B cell (primary cell): ENCODE data around the gene CLCA4. TPM values are rescaled to one million over a fixed set of nuclear protein-coding genes. Genes with fewer than 3 reads are reported as not detected.

ENCODE experiments used
- ATAC-seq: fragments of 200-7000 bp; cut with Tn5 transposase; one replicate; pipeline ENCODE4 v1.10.0; 2021; ENCODE audit warnings: low read depth, mild to moderate bottlenecking, moderate number of reproducible peaks, moderate library complexity
- CTCF ChIA-PET: fragments of 350-600 bp; sonication (Branson Sonifier 250); formaldehyde crosslinking; loops from one replicate; lab custom pipeline; 2021; ENCODE audit warnings: antibody characterized with exemption, inconsistent platforms; lab: Charles Lee
- POLR2A ChIA-PET: fragments of 350-600 bp; sonication (Branson Sonifier 250); formaldehyde crosslinking; loops from one replicate; lab custom pipeline; 2021; ENCODE audit warnings: antibody characterized with exemption; lab: Charles Lee
- DNase-seq: peaks from one replicate; pipeline ENCODE4 v3.0.0; 2013
- H2AFZ ChIP-seq: 2 replicates; pipeline ENCODE4 v1.6.1; 2012; ENCODE audit warnings: mild to moderate bottlenecking, low read depth, low read length; ENCODE audit not compliant: insufficient read depth, poor library complexity, severe bottlenecking
- H3K27ac ChIP-seq, 2 donors: 1 replicate in 1 of 2; 2 replicates in 1 of 2; pipeline ENCODE4 v1.5.1; 2012 to 2013; ENCODE audit warnings: low read length in 2 of 2, mild to moderate bottlenecking in 2 of 2, moderate library complexity in 1 of 2
- H3K27me3 ChIP-seq, 4 experiments: fragments of 200-600 bp in 1 of 4; sonication (generic) in 1 of 4; replicated peaks in 1 of 4; 1 replicate in 2 of 4; 2 replicates in 2 of 4; pipeline versions ENCODE4 v1.6.1 to v1.7.0; 2013 to 2016; ENCODE audit warnings: low read length in 3 of 4, mild to moderate bottlenecking in 2 of 4, mixed read lengths in 1 of 4, moderate library complexity in 1 of 4; ENCODE audit not compliant: insufficient read depth in 4 of 4, control insufficient read depth in 3 of 4; ENCODE audit errors: control extremely low read depth in 1 of 4
- H3K36me3 ChIP-seq, 2 experiments: replicated peaks in 1 of 2; 1 replicate in 1 of 2; 2 replicates in 1 of 2; pipeline versions ENCODE4 v1.6.1 to v1.7.1; 2013; ENCODE audit warnings: low read length in 1 of 2; ENCODE audit not compliant: insufficient read depth in 2 of 2, control insufficient read depth in 1 of 2; ENCODE audit errors: control extremely low read depth in 1 of 2, extremely low read depth in 1 of 2
- H3K4me1 ChIP-seq, 2 donors: fragments of 200-600 bp in 1 of 2; sonication (generic) in 1 of 2; 1 replicate in 1 of 2; 2 replicates in 1 of 2; pipeline versions ENCODE4 v1.5.1 to v1.6.1; 2013 to 2017; ENCODE audit warnings: low read length in 2 of 2; ENCODE audit not compliant: control insufficient read depth in 2 of 2, insufficient read depth in 2 of 2
- H3K4me2 ChIP-seq: replicated peaks from 2 replicates; pipeline ENCODE3; 2012; ENCODE audit warnings: mild to moderate bottlenecking, low read depth, low read length; ENCODE audit not compliant: poor library complexity, severe bottlenecking
- H3K4me3 ChIP-seq, 5 experiments: fragments of 200-600 bp in 1 of 5; sonication (generic) in 1 of 5; 1 replicate in 3 of 5; 2 replicates in 2 of 5; pipeline versions ENCODE4 v1.5.1 to v1.7.0; 2011 to 2016; ENCODE audit warnings: low read length in 4 of 5, mild to moderate bottlenecking in 4 of 5, low read depth in 2 of 5, control low read depth in 1 of 5, moderate library complexity in 1 of 5; ENCODE audit not compliant: insufficient read depth in 1 of 5; ENCODE audit errors: control extremely low read depth in 1 of 5, extremely low read depth in 1 of 5
- H3K79me2 ChIP-seq: fragments of 200-600 bp; sonication (generic); one replicate; pipeline ENCODE4 v1.6.0; 2016; ENCODE audit warnings: low read length; ENCODE audit not compliant: control insufficient read depth, insufficient read depth
- H3K9ac ChIP-seq: fragments of 200-600 bp; sonication (generic); 2 replicates; pipeline ENCODE4 v1.6.1; 2017; ENCODE audit warnings: mild to moderate bottlenecking, low read length, moderate library complexity
- H3K9me3 ChIP-seq, 3 donors: one replicate each; pipeline versions ENCODE4 v1.6.1 to v1.7.1; 2013; ENCODE audit warnings: low read length in 2 of 3; ENCODE audit not compliant: control insufficient read depth in 2 of 3, insufficient read depth in 1 of 3; ENCODE audit errors: control extremely low read depth in 1 of 3
- H4K20me1 ChIP-seq: 2 replicates; pipeline ENCODE4 v1.6.0; 2012; ENCODE audit warnings: mild to moderate bottlenecking, low read length; ENCODE audit not compliant: insufficient read depth, control insufficient read depth, poor library complexity, severe bottlenecking
- H3K27ac Mint-ChIP-seq: one replicate; pipeline ENCODE4 v1.8.0; 2021; ENCODE audit warnings: mixed read lengths
- H3K27me3 Mint-ChIP-seq: one replicate; pipeline ENCODE4 v1.8.0; 2021; ENCODE audit warnings: mixed read lengths
- H3K4me1 Mint-ChIP-seq: one replicate; pipeline ENCODE4 v1.8.0; 2021; ENCODE audit warnings: mixed read lengths
- H3K4me3 Mint-ChIP-seq: one replicate; pipeline ENCODE4 v1.8.0; 2021; ENCODE audit warnings: mixed read lengths
- H3K9me3 Mint-ChIP-seq: one replicate; pipeline ENCODE4 v1.8.0; 2022; ENCODE audit warnings: mixed read lengths; ENCODE audit not compliant: insufficient read depth
- EZH2 ChIP-seq: IDR thresholded peaks from 2 replicates; pipeline ENCODE4 v1.6.1; 2012; ENCODE audit warnings: borderline replicate concordance, low read depth, mild to moderate bottlenecking, moderate library complexity, low read length; ENCODE audit not compliant: insufficient read depth, poor library complexity, severe bottlenecking
- WGBS: methylation state at CpG from one replicate; pipeline ENCODE4 v1.1.5; 2013; ENCODE audit warnings: missing lambda C conversion rate; ENCODE audit not compliant: insufficient coverage; 5-methylcytosine and 5-hydroxymethylcytosine counted together
- intact Hi-C: fragments of 100-400 bp; cut with micrococcal nuclease; formaldehyde crosslinking; loops from one replicate; pipeline ENCODE4 v1.10.0; 2022
- polyA plus RNA-seq: library from polyadenylated mRNA; depleted of rRNA; stranded (reverse); fragments of >200 nt; gene quantifications from 2 replicates; pipeline ENCODE4 v1.2.3, GENCODE V29; 2012
- total RNA-seq, 2 donors: library from RNA; stranded (reverse); fragments of 120-200 nt in 1 of 2; gene quantifications; 1 replicate in 1 of 2; 2 replicates in 1 of 2; pipeline versions ENCODE4 v1.2.3 to v1.2.4, GENCODE V29; 2013 to 2022
- TF ChIP-seq, protein P1 (sequence below): fragments of 200-600 bp; IDR thresholded peaks from one replicate; pipeline ENCODE4 v1.8.0; 2022; ENCODE audit warnings: antibody characterized with exemption, mild to moderate bottlenecking

Gene CLCA4
- total and polyA plus RNA-seq, 2 donors (not counting 1 experiment from before 2014, with no cell fraction given), result not detected

DNA sequence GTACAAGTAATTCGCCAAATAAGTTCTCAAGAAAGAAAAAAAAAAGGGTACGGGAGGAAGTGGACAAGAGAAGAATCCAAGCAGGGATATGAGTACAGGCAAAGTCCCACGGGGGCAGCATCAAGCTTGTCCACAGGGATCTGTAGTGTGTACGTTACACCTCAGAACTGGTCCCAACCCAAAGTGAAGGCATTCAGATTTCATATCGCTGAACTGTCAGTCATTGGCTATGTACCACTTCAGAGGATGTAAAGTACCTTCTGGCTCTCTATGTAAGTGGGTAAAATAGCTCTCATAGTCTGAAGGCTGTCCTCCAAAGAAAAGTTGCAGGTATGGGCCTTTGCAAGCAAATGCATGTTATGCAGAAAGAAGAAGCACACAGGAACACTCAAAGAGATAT is 8.1 kb upstream of the CLCA4 start:
- intact Hi-C loops, result no loop called here
- Mint-ChIP-seq H3K9me3 (no peaks in the 10 kb centered on the region), H3K4me3 (no peak overlapping the region), H3K4me1 (no peaks in the 10 kb centered on the region), H3K27me3 (peaks cover 11% of the 10 kb centered on the region), H3K27ac (no peak overlapping the region)
- DNase-seq, result no peak
- Histone ChIP-seq H3K4me2 (no peak overlapping the region), H3K9ac (no peak overlapping the region), H3K27me3 (peaks cover 0 to 12% (median 7%) of the 10 kb centered on the region in 4 experiments), H2AFZ (no peak overlapping the region), H3K27ac (no peak overlapping the region), H3K4me1 (no peaks in the 10 kb centered on the region), H3K9me3 (no peaks in the 10 kb centered on the region), H3K36me3 (no peaks in the 10 kb centered on the region), H3K4me3 (no peak overlapping the region), H3K79me2 (no peaks in the 10 kb centered on the region), H4K20me1 (no peaks in the 10 kb centered on the region)
- TF ChIP-seq EZH2, result no peak
- TF ChIP-seq, protein P1, sequence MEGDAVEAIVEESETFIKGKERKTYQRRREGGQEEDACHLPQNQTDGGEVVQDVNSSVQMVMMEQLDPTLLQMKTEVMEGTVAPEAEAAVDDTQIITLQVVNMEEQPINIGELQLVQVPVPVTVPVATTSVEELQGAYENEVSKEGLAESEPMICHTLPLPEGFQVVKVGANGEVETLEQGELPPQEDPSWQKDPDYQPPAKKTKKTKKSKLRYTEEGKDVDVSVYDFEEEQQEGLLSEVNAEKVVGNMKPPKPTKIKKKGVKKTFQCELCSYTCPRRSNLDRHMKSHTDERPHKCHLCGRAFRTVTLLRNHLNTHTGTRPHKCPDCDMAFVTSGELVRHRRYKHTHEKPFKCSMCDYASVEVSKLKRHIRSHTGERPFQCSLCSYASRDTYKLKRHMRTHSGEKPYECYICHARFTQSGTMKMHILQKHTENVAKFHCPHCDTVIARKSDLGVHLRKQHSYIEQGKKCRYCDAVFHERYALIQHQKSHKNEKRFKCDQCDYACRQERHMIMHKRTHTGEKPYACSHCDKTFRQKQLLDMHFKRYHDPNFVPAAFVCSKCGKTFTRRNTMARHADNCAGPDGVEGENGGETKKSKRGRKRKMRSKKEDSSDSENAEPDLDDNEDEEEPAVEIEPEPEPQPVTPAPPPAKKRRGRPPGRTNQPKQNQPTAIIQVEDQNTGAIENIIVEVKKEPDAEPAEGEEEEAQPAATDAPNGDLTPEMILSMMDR, result no peak
- CTCF ChIA-PET, result no interaction called here
- no peak for ATAC-seq
- WGBS, result 83% methylated on average over 5 of the region's 5 CpGs
- POLR2A ChIA-PET, result no interaction called here

DNA sequence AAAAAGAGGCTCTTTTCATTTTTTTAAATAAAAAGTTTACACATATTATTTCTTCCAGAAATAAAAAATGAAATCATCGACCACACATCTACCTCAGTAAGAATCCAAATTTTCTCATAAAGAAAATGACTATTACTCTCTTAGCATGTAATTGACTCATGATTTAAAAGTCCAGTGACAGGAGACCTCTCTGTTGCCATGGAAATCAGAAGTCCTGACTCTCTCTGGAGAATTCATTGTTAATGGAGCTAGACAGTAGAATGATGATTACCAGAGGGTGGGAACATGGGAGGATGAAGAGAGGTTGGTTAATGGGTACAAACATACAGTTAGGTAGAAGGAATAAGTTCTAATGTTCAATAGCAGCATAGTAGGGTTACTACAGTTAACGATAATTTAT is 5.0 kb upstream of the CLCA4 start:
- 100% methylated on average over 1 of the region's 2 CpGs for WGBS
- peaks cover 0 to 11% (median 7%) of the 10 kb centered on the region in 4 experiments for H3K27me3 ChIP-seq
- intact Hi-C loops, result no loop called here
- no peak overlapping the region for H3K4me3 Mint-ChIP-seq
- TF ChIP-seq, protein P1, result no peak
- no peaks in the 10 kb centered on the region for H3K4me1 ChIP-seq
- no peak for DNase-seq
- no peak overlapping the region for H3K27ac Mint-ChIP-seq
- ChIA-PET POLR2A (no interaction called here), CTCF (interaction anchor here (1.0 kb wide), 1 partner anchor 41 kb away, joined by 3 read pairs; no protein-coding TSS in a partner anchor)
- H2AFZ ChIP-seq, result no peak overlapping the region
- no peak overlapping the region for H3K9ac ChIP-seq
- no peaks in the 10 kb centered on the region for H4K20me1 ChIP-seq
- H3K79me2 ChIP-seq, result no peaks in the 10 kb centered on the region
- peaks cover 2% of the 10 kb centered on the region for H3K9me3 Mint-ChIP-seq
- H3K27me3 Mint-ChIP-seq, result peaks cover 11% of the 10 kb centered on the region
- H3K27ac ChIP-seq, result no peak overlapping the region
- ATAC-seq, result no peak
- H3K9me3 ChIP-seq, result peaks cover 0 to 3% (median 0%) of the 10 kb centered on the region in 3 donors
- no peaks in the 10 kb centered on the region for H3K36me3 ChIP-seq
- H3K4me1 Mint-ChIP-seq, result no peaks in the 10 kb centered on the region
- H3K4me2 ChIP-seq, result no peak overlapping the region
- no peak overlapping the region for H3K4me3 ChIP-seq
